ENCODE results near the gene MKI67.

Gene MKI67

GRCh38 chr10:128097783-128098182, 28.4 kb downstream of the MKI67 start:
- no peaks in the 10 kb centered on the region; the same call in 1 of the 2 replicates for H4K20me1 ChIP-seq (ENCODE audit: insufficient read depth, low read length)
- H3K4me1 ChIP-seq (ENCODE audit: low read length): no peaks in the 10 kb centered on the region
- no peak for DNase-seq
- H3K27me3 ChIP-seq (replicated peaks; ENCODE audit: insufficient read depth, low read length): no peaks in the 10 kb centered on the region
- no peaks in the 10 kb centered on the region for H3K9me3 ChIP-seq (replicated peaks; ENCODE audit: insufficient read depth, low read length)
- H3K36me3 ChIP-seq (replicated peaks; ENCODE audit: insufficient read depth, low read length): peaks cover 28% of the 10 kb centered on the region
- no peak overlapping the region for H3K27ac ChIP-seq (ENCODE audit: low read length)
- no peak overlapping the region for H3K4me3 ChIP-seq (ENCODE audit: low read length)
- no peaks in the 10 kb centered on the region for H3K9me2 ChIP-seq (replicated peaks; ENCODE audit: insufficient read depth, low read length)
- peaks cover 26% of the 10 kb centered on the region for H3F3A ChIP-seq (ENCODE audit: insufficient read depth, low read length)
- no peak for TF ChIP-seq EZH2phosphoT487 (IDR thresholded peaks at IDR 0.05; ENCODE audit: low read length)
- TF ChIP-seq EZH2 (optimal IDR thresholded peaks at IDR 0.05; ENCODE audit: low read depth, low read length): no peak
- no peak for TF ChIP-seq CTCF (IDR thresholded peaks at IDR 0.05; ENCODE audit: low read length)
- no peak overlapping the region for H2AFZ ChIP-seq (ENCODE audit: low read length)
- no peak overlapping the region for H3K4me2 ChIP-seq (ENCODE audit: low read depth, low read length)
- peaks cover 38% of the 10 kb centered on the region for H3K79me2 ChIP-seq (ENCODE audit: low read length)
- H3K9ac ChIP-seq (ENCODE audit: low read length): no peak overlapping the region

DNA sequence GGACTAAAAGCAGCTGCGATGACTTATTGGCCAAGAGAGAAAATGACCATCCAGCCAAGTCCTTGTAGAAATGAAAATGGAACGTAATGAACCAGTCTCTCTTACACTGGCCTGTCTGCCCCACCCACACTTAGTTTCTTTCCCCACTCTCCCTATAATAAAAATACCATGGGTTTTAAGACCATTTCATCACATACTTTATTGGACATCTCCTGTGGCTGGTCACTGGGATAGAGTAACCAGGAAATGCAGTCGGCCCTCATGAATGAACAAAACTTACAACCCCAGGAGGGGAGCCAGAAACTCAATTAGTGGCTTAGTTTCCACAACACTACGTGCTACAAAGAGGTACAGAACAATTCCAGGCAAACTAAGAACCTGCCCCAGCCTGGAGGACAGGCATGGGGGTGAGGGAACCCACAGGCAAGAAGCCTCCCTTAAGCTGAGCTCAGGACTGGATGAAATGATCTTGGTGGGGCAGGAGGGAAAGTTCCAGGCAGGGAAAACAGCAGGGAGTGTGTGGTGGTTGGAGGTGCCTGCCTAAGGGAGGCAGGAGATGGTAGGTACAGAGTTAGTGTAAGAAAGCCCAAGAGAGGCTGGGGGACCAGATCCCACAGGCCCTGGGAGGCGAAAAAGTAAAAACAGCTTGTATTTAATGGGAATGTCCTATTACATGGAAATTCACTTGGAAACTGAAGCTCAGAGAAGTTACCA, 29.6 kb downstream of the MKI67 start:
- Histone ChIP-seq H3K4me3 (ENCODE audit: low read length) (no peak overlapping the region), H4K20me1 (ENCODE audit: insufficient read depth, low read length) (no peaks in the 10 kb centered on the region; the same call in 1 of the 2 replicates), H3K4me2 (ENCODE audit: low read depth, low read length) (no peak overlapping the region), H3K9me3 (replicated peaks; ENCODE audit: insufficient read depth, low read length) (no peaks in the 10 kb centered on the region), H3K9me2 (replicated peaks; ENCODE audit: insufficient read depth, low read length) (no peaks in the 10 kb centered on the region), H3K27me3 (replicated peaks; ENCODE audit: insufficient read depth, low read length) (no peaks in the 10 kb centered on the region), H3F3A (ENCODE audit: insufficient read depth, low read length) (peaks cover 25% of the 10 kb centered on the region), H2AFZ (ENCODE audit: low read length) (no peak overlapping the region), H3K36me3 (replicated peaks; ENCODE audit: insufficient read depth, low read length) (peaks cover 28% of the 10 kb centered on the region), H3K9ac (ENCODE audit: low read length) (no peak overlapping the region), H3K4me1 (ENCODE audit: low read length) (no peaks in the 10 kb centered on the region), H3K79me2 (ENCODE audit: low read length) (peaks cover 33% of the 10 kb centered on the region), H3K27ac (ENCODE audit: low read length) (no peak overlapping the region)
- no peak for DNase-seq
- TF ChIP-seq EZH2phosphoT487 (IDR thresholded peaks at IDR 0.05; ENCODE audit: low read length) (no peak), CTCF (IDR thresholded peaks at IDR 0.05; ENCODE audit: low read length) (no peak), EZH2 (optimal IDR thresholded peaks at IDR 0.05; ENCODE audit: low read depth, low read length) (no peak)

DNA sequence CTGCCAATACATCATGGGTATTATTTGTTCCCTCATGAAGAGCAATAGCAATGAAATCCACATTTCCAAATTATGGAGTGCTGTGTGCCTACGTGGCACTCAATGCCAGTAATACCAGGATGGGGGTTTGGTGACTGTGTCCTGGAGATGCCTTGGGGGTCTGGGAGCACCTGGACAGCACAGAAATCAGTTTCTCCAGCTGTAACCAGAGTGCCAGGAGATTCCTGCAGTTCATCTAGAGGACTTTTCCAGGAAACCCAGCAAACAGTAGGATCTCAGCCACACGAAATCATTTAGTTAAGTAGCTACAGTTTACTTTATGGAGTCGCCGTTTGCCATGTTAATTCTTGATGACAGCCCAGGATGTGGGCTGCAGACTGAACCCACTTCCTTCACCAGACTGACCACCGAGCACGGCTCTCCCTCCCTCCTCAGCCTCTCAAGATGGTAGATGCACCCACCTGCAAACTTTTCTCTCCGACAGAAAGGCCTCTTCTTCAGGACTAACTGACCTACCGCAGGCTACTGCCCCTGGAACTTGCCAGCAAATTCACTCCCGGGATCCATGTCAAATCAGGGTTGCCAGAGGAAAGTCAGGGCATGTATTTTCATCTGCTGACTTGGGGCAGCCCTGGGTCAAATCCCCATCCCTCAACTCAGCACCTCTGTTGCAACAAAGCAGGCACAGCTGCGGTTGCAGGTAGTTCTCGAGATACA, 30.3 kb downstream of the MKI67 start:
- H3K79me2 ChIP-seq (ENCODE audit: low read length): peaks cover 26% of the 10 kb centered on the region
- no peak overlapping the region for H3K4me3 ChIP-seq (ENCODE audit: low read length)
- no peaks in the 10 kb centered on the region for H3K9me2 ChIP-seq (replicated peaks; ENCODE audit: insufficient read depth, low read length)
- no peak overlapping the region for H3K27ac ChIP-seq (ENCODE audit: low read length)
- TF ChIP-seq EZH2phosphoT487 (IDR thresholded peaks at IDR 0.05; ENCODE audit: low read length) (no peak), CTCF (IDR thresholded peaks at IDR 0.05; ENCODE audit: low read length) (no peak), EZH2 (optimal IDR thresholded peaks at IDR 0.05; ENCODE audit: low read depth, low read length) (no peak)
- H3K27me3 ChIP-seq (replicated peaks; ENCODE audit: insufficient read depth, low read length): no peaks in the 10 kb centered on the region
- H3K36me3 ChIP-seq (replicated peaks; ENCODE audit: insufficient read depth, low read length): peaks cover 21% of the 10 kb centered on the region
- no peaks in the 10 kb centered on the region; the same call in 1 of the 2 replicates for H4K20me1 ChIP-seq (ENCODE audit: insufficient read depth, low read length)
- H2AFZ ChIP-seq (ENCODE audit: low read length): no peak overlapping the region
- H3K4me1 ChIP-seq (ENCODE audit: low read length): no peaks in the 10 kb centered on the region
- H3F3A ChIP-seq (ENCODE audit: insufficient read depth, low read length): peaks cover 19% of the 10 kb centered on the region
- no peak overlapping the region for H3K4me2 ChIP-seq (ENCODE audit: low read depth, low read length)
- no peak for DNase-seq
- no peak overlapping the region for H3K9ac ChIP-seq (ENCODE audit: low read length)
- no peaks in the 10 kb centered on the region for H3K9me3 ChIP-seq (replicated peaks; ENCODE audit: insufficient read depth, low read length)
